HepG2 (cell line): Measurements from ENCODE around the gene RNF213. TPM values are rescaled to one million over a fixed set of nuclear protein-coding genes. Genes with fewer than 3 reads are reported as not detected.
A peak's percentile ranks its signal among the peaks of the same experiment; 100 is the strongest.

ENCODE experiments used
- CBX1 ChIP-seq: IDR thresholded peaks from one replicate; pipeline ENCODE4 v1.6.1; 2016; ENCODE audit warnings: antibody characterized with exemption, low read depth
- CCDC6 ChIP-seq: sonication (generic); formaldehyde crosslinking; IDR thresholded peaks from 2 replicates; pipeline ENCODE4 v1.8.1; 2022; ENCODE audit warnings: mild to moderate bottlenecking, missing genetic modification reagents, moderate library complexity
- CHD2 ChIP-seq: IDR thresholded peaks from 2 replicates; pipeline ENCODE4 v1.6.1; 2011; ENCODE audit warnings: low read depth, low read length, improper control_type of control experiment
- ETV5 ChIP-seq: IDR thresholded peaks from 2 replicates; pipeline ENCODE4 v1.6.1; 2018; ENCODE audit warnings: missing biosample characterization, missing genetic modification reagents, inconsistent platforms, borderline replicate concordance
- KLF13 ChIP-seq: sonication (generic); formaldehyde crosslinking; IDR thresholded peaks from 2 replicates; pipeline ENCODE4 v1.4.0; 2020; ENCODE audit warnings: mild to moderate bottlenecking, missing genetic modification reagents
- KMT2B ChIP-seq: IDR thresholded peaks from 2 replicates; pipeline ENCODE4 v1.6.1; 2016; ENCODE audit warnings: missing genetic modification reagents, missing compliant biosample characterization
- PITX1 ChIP-seq: sonication (generic); formaldehyde crosslinking; IDR thresholded peaks from 2 replicates; pipeline ENCODE4 v1.5.1; 2020; ENCODE audit warnings: mild to moderate bottlenecking, missing genetic modification reagents
- RAD51 ChIP-seq: fragments of 450-650 bp; IDR thresholded peaks from 2 replicates; pipeline ENCODE4 v1.6.1; 2016; ENCODE audit warnings: borderline replicate concordance
- RARG ChIP-seq: sonication (generic); formaldehyde crosslinking; IDR thresholded peaks from 2 replicates; pipeline ENCODE4 v1.4.0; 2020; ENCODE audit warnings: low read depth, mild to moderate bottlenecking, missing genetic modification reagents
- SAFB2 ChIP-seq: sonication (generic); formaldehyde crosslinking; IDR thresholded peaks from 2 replicates; pipeline ENCODE4 v1.5.1; 2020; ENCODE audit warnings: missing genetic modification reagents, low read depth, mild to moderate bottlenecking, borderline replicate concordance
- SIN3B ChIP-seq: fragments of 150-350 bp; IDR thresholded peaks from 2 replicates; pipeline ENCODE4 v1.6.1; 2014; ENCODE audit warnings: low read length
- SMAD3 ChIP-seq: sonication (generic); formaldehyde crosslinking; IDR thresholded peaks from 2 replicates; pipeline ENCODE4 v1.4.0; 2020; ENCODE audit warnings: missing genetic modification reagents
- TAF15 ChIP-seq: fragments of 200-400 bp; formaldehyde crosslinking; IDR thresholded peaks from one replicate; pipeline ENCODE4 v1.6.1; 2018; ENCODE audit warnings: mild to moderate bottlenecking, low read depth, low read length; ENCODE audit not compliant: poor library complexity, severe bottlenecking
- ZBTB3 ChIP-seq: sonication (generic); formaldehyde crosslinking; IDR thresholded peaks from 2 replicates; pipeline ENCODE4 v1.4.0; 2020; ENCODE audit warnings: low read depth, mild to moderate bottlenecking, moderate library complexity, missing genetic modification reagents, borderline replicate concordance
- ZNF136 ChIP-seq: sonication (generic); formaldehyde crosslinking; IDR thresholded peaks from 2 replicates; pipeline ENCODE4 v1.8.1; 2022; ENCODE audit warnings: low read depth, mild to moderate bottlenecking, moderate library complexity, missing genetic modification reagents
- ZNF256 ChIP-seq: sonication (generic); formaldehyde crosslinking; conservative IDR thresholded peaks from 2 replicates; pipeline ENCODE4 v1.4.0; 2020; ENCODE audit warnings: missing genetic modification reagents
- ZNF274 ChIP-seq: sonication (generic); formaldehyde crosslinking; IDR thresholded peaks from 2 replicates; pipeline ENCODE4 v1.5.1; 2020; ENCODE audit warnings: mild to moderate bottlenecking, missing genetic modification reagents
- ZNF431 ChIP-seq: sonication (generic); formaldehyde crosslinking; IDR thresholded peaks from 2 replicates; pipeline ENCODE4 v1.9.0; 2022; ENCODE audit warnings: missing genetic modification reagents, low read depth, mild to moderate bottlenecking, borderline replicate concordance
- ZNF546 ChIP-seq: sonication (generic); formaldehyde crosslinking; conservative IDR thresholded peaks from 2 replicates; pipeline ENCODE4 v1.8.1; 2023; ENCODE audit warnings: mild to moderate bottlenecking, missing genetic modification reagents
- polyA plus RNA-seq, 8 experiments: library from polyadenylated mRNA; depleted of rRNA in 3 of 8; stranded (reverse) in 7 of 8; unstranded in 1 of 8; fragments of >200 nt; fragmentation: Illumina TruSeq in 4 of 8; extraction: Trizol in 4 of 8; gene quantifications; 2 replicates each; pipeline versions ENCODE4 v1.2.1 to v1.2.3, GENCODE V29; 2011 to 2016; ENCODE audit warnings: low read depth in 4 of 8, missing spikeins in 1 of 8, mixed read lengths in 1 of 8; ENCODE audit not compliant: insufficient read depth in 1 of 8
- total RNA-seq, 5 experiments: library from RNA; depleted of rRNA; stranded (reverse); fragments of >200 nt; fragmentation: Illumina TruSeq; extraction: Trizol; gene quantifications; 2 replicates each; pipeline ENCODE4 v1.2.3, GENCODE V29; 2016; ENCODE audit warnings: low read depth in 1 of 5
- TF ChIP-seq, protein P1 (sequence below): sonication (generic); formaldehyde crosslinking; conservative IDR thresholded peaks from 2 replicates; pipeline ENCODE4 v1.8.0; 2022; ENCODE audit warnings: low read depth, missing genetic modification reagents
- TF ChIP-seq, protein P2 (sequence below): sonication (generic); formaldehyde crosslinking; IDR thresholded peaks from 2 replicates; pipeline ENCODE4 v1.4.0; 2020; ENCODE audit warnings: missing genetic modification reagents
- TF ChIP-seq, protein P3 (sequence below): sonication (generic); formaldehyde crosslinking; IDR thresholded peaks from 2 replicates; pipeline ENCODE4 v1.5.0; 2020; ENCODE audit warnings: missing genetic modification reagents, mild to moderate bottlenecking, borderline replicate concordance

The RNF213 gene
- total and polyA plus RNA-seq, 2 of the 13 experiments (the other 11 are each of a cell fraction or from before 2014, with no cell fraction given): 38.6 to 38.7 TPM

DNA sequence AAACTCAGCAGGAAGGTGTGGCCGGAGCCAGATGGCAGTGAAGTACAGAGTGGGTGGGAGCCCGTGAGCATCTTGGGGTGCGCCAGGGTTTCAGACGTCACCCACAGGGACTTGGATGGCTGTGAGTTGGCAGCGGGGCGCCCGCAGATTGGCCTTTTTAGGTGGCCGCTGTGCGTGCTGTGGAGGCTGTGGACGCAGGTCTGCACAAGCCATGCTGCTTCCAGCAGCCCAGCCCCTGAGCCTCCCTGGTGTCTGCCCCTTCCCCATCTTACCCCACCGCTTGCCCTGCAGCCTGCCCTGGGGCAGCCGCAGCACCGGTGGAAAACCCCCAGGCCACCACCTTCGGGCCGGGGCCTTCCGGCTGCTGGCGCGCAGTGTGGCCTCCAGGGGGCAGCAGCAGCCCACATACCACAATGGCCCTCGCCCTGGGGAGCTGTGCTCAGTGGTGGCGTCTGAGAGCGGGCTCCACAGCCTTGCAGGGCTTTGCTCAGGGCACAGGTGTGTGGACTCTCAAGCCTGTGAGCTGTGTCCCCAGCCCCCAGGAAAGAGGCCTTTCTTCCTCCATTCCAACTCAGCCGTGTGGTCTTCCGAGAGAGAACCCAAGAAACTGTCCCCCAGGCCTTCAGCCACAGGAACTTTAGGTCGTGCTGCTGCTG, 166.1 kb downstream of the RNF213 start (continued):
- TF ChIP-seq KLF13 (CRISPR knock-in tag): peak; percentile 50; the same call in 1 of the 2 replicates
- peak; percentile 53; the same call in 1 of the 2 replicates for TF ChIP-seq SMAD3 (CRISPR knock-in tag)
- TF ChIP-seq ZBTB3: no peak
- TF ChIP-seq ZNF274: no peak; the same call in 1 of the 2 replicates
- TF ChIP-seq RAD51: no peak
- no peak for TF ChIP-seq ZNF546 (CRISPR knock-in tag)
- no peak for TF ChIP-seq ZNF256
- peak; percentile 73; the same call in 1 of the 2 replicates for TF ChIP-seq ETV5 (CRISPR knock-in tag)
- TF ChIP-seq KMT2B: no peak
- no peak for TF ChIP-seq SAFB2
- TF ChIP-seq, protein P1, sequence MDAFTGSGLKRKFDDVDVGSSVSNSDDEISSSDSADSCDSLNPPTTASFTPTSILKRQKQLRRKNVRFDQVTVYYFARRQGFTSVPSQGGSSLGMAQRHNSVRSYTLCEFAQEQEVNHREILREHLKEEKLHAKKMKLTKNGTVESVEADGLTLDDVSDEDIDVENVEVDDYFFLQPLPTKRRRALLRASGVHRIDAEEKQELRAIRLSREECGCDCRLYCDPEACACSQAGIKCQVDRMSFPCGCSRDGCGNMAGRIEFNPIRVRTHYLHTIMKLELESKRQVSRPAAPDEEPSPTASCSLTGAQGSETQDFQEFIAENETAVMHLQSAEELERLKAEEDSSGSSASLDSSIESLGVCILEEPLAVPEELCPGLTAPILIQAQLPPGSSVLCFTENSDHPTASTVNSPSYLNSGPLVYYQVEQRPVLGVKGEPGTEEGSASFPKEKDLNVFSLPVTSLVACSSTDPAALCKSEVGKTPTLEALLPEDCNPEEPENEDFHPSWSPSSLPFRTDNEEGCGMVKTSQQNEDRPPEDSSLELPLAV (CRISPR knock-in tag): no peak
- TF ChIP-seq, protein P2, sequence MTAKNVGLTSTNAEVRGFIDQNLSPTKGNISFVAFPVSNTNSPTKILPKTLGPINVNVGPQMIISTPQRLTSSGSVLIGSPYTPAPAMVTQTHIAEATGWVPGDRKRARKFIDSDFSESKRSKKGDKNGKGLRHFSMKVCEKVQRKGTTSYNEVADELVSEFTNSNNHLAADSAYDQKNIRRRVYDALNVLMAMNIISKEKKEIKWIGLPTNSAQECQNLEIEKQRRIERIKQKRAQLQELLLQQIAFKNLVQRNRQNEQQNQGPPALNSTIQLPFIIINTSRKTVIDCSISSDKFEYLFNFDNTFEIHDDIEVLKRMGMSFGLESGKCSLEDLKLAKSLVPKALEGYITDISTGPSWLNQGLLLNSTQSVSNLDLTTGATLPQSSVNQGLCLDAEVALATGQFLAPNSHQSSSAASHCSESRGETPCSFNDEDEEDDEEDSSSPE: peak; percentile 44; the same call in 1 of the 2 replicates
- TF ChIP-seq PITX1 (CRISPR knock-in tag): no peak
- no peak for TF ChIP-seq TAF15
- peak; percentile 29 for TF ChIP-seq CBX1
- TF ChIP-seq, protein P3, sequence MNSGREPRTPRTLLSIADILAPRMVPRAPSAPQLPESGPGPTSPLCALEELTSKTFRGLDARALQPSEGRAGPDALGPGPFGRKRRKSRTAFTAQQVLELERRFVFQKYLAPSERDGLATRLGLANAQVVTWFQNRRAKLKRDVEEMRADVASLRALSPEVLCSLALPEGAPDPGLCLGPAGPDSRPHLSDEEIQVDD (CRISPR knock-in tag): no peak
- TF ChIP-seq RARG (CRISPR knock-in tag): no peak
- peak; percentile 56; the same call in 1 of the 2 replicates for TF ChIP-seq CCDC6 (CRISPR knock-in tag)
- TF ChIP-seq ZNF431 (CRISPR knock-in tag): no peak
- no peak for TF ChIP-seq CHD2
- no peak for TF ChIP-seq SIN3B
- TF ChIP-seq ZNF136 (CRISPR knock-in tag): no peak
